Keratinocyte (primary cell): ENCODE measurements around the gene RPS18.

Source experiments
- CTCF ChIP-seq, 3 experiments: IDR thresholded peaks in 1 of 3; conservative IDR thresholded peaks in 1 of 3; optimal IDR thresholded peaks in 1 of 3; 2 replicates in 2 of 3; 3 replicates in 1 of 3; pipeline versions ENCODE3 to v1.5.1; 2011; ENCODE audit warnings: low read length in 3 of 3, mild to moderate bottlenecking in 3 of 3, moderate library complexity in 2 of 3, control low read depth in 1 of 3, inconsistent platforms in 1 of 3; ENCODE audit not compliant: insufficient read depth in 2 of 3; ENCODE audit errors: extremely low read depth in 1 of 3
- EZH2 ChIP-seq: IDR thresholded peaks from one replicate; pipeline ENCODE4 v1.6.1; 2012; ENCODE audit warnings: inconsistent platforms, mild to moderate bottlenecking, low read length, moderate library complexity

- no peak for TF ChIP-seq CTCF (optimal IDR thresholded peaks at IDR 0.05 in 1 of 3, IDR thresholded peaks at IDR 0.05 in 1 of 3, conservative IDR thresholded peaks at IDR 0.05 in 1 of 3; ENCODE audit: extremely low read depth in 1 of 3, insufficient read depth in 2 of 3, low read length in 3 of 3)
- no peak for TF ChIP-seq EZH2
Observed at GRCh38 chr6:33312361-33313104, 40.7 kb downstream of the RPS18 start.
